GM21737 (cell line): ENCODE data around the gene ZNF292.
"Not testable (repeated sequence)": the region's sequence is repeated elsewhere in the genome, so short reads cannot be mapped to it uniquely, and the experiment has no call there.

Experiments used
- ATAC-seq: cut with Tn5 transposase; IDR thresholded peaks from one replicate; pipeline ENCODE4 v1.9.1; 2021; ENCODE audit warnings: mild to moderate bottlenecking, moderate library complexity; ENCODE audit not compliant: unreplicated experiment

Gene ZNF292

DNA sequence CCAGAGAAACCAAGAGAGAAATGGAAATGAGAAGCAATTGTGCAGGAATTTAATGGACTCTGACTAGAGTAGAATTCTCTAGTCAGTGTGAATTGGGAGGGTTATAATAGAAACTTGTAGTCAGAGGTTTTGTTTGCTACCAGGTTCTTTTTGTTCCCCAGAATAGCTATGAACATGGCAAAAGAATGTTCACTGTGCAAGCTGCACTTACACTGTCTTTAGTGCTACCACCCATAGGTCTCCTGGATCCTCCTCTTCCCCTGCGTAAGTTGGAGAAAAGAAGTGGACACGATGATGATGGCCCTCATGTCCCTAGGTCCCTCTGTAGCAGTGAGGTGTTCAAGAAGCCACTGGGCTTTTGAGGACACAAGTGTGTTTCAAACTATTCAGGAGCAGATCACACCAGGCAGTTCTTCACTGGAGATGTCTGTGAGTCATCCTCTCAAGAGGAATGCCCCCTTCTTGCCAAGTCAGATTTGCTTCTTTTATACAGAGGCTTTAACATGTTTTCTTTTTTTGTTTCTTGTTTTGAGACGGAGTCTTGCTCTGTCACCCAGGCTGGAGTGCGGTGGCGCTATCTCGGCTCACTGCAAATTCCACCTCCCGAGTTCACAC lies 119.4 kb downstream of the ZNF292 start:
- ATAC-seq: no peak

DNA sequence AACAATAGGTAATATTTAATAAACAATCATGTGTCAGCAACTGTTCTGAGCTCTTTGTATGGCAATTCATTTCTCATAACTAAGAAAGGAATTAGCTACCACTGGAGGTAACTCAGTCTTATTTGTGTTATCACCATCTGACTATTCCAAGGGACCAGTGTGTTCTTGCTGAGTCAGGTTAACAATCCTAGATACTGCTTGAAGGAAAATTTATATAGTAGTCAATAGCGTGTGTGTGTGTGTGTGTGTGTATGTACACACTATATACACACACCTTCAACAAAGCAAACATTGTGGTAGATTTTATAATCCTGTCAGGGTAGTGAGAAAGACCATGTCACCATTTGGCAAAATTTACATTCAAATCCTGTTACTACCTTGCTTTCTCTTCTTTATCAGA lies 121.3 kb downstream of the ZNF292 start:
- ATAC-seq: no peak

DNA sequence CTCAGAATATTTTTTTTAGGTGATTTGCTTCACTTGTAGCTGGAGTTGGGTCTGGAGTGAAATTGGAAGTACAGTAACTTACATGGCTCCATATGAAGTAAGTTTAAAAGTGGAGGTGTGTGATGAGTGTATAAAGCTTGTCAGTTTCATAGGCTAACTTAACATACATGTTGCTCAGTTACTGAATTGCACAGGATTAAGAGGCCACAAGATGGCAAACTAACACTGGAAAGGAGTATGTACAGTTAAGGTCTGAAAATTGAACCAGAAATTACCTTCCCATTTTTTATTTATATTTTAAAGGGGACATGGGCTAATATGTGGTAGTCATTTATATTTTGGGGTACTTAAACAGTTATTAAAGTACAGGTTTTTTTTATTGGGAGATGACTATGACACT lies 121.8 kb downstream of the ZNF292 start:
- no peak for ATAC-seq

DNA sequence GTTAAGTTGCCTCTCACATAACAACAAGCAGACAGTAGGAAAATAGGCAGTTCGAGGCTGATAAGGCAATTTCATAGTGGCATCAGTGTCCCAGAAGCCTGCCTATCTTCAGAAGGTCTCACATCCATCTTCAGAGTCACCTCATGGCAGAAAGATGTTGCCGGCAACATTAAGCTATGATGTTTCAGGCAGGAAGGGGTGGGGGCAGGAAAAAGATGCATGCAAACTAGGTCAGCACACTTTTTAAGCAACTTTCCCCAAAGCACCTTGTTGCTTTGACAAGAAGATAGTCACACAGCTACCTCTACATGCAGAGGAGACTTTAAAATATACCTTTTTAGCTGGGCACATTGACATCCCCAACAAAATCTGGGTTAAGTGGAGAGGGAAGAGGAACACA lies 123.8 kb downstream of the ZNF292 start:
- no peak for ATAC-seq

DNA sequence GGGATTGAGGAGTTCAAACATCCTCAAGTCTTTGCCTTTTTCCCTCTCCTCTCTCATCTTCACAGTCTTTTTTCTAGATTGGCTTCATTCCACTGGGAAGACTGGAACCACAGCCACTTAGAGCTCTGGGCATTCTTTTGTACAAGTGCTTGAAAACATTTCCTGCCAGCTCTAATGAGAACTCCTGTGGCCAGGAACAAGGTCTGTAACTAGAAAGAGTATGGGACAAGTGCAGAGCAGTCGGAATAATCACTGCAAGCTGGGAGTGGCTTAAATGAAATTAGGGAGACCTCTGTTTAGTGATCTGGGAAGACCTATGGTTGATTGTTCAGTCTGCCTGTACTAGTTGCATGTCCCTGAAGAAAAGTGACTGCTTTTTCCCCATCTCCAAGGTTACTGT lies 126.1 kb downstream of the ZNF292 start:
- ATAC-seq: no peak

DNA sequence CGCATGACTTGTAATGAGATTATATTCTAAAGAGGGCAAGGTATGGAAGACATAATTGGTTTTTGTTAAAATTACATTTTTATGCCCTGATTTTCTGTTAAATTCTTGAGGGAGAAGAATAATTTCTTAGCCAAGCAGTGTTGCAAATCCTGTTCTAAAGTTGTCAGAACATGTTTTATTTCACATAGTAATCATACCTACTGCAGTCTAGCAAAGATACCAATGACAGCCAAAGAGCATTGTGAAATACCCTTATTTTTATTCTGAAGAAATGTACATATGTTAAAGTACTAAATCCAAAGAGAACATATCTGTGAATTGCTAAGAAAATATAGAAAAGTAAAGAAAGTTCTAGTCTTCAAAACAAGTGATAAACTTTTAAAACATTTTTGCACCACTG lies 127.4 kb downstream of the ZNF292 start:
- no peak for ATAC-seq

DNA sequence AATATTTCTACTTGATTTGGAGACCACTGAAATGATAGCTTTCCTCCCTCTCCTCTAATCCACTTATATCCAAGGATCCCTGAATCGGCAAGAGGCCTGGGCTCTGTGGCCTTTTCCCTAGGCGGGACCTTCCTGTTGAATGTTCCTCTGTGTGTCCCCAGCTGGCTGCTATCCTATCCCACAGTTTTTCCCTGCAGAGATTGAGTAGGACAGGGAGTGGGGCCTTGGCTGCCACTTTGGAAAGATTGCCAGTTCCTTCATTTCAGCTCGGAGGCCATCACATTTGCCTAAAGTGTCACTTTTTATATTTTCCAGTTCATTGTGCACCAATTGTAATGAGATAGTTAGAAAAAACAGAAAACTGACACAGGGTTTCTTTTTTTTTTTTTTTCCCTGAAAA lies 128.1 kb downstream of the ZNF292 start:
- ATAC-seq: no peak

DNA sequence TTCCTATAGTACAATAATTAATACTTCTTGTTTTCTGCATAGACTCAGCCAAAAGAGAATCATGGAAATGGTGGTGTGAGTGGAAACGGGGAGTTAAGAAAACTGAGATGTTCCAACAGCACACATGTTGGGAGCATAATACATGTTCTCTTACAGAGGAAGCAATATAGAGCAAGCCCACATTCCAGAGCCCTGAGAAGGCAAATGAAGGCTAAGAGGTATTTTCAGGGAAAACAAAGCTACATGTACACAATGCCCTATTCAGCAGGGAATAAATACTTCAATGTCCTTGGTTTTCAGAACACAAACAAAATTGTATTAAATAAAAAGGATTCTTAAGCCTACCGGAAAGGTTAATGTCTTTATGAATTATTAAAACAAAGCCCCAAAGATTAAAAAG lies 131.9 kb downstream of the ZNF292 start:
- no peak for ATAC-seq

DNA sequence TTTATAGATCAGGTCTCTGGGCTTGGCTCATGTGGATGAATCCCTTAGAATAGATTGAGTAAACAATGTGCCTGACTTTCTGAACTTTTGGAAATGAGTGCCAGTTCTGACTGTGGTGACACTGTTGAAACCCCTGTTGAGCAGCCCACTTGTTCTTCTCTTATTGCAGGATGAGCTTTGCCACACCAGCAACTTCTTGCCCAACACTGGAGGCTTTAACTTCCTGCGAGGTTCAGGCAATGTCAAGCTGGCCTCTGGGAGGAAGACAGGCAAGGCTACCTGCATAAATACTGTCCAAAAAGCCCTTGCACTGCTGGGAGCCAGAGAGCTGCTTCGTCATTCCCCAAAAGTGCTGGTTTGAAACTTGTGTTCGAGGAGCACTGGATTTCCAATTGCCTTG lies 134.2 kb downstream of the ZNF292 start:
- no peak for ATAC-seq

DNA sequence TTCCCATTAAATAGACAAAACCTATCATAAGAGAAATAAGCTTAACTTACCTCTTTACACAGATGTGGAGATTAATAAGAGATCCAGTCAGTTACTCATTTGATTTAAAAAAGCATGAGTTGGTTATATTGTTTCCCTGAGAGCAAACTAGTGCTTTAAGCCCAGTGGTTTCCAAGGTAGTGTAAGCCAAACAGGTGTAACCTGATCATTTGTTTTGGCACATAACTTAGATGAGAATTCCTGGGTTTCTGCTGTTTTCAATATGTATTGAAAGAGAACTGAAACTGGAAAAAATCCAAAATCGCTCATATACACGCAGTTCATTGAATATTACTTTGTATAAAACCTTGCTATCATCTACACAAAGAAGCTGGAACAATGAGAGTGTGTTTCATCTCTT lies 136.5 kb downstream of the ZNF292 start:
- no peak for ATAC-seq

DNA sequence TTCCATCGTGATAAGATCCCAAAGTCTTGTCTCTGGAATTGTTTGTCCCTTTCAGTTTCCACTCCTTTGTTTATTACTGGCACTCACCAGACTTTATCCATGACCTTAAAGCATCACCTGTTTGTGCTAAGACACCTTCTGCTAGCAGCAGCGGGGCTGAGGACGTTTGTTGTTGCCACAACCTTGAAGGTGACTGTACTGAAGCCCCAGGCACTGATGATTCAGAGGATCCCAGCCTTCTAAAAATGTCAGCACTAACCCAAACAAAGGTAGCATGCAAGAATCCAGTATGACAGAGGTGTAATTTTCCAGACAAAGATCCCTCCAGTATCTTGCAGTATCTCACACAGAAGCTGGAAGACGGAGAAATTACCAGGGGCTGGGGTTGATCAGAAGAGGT lies 138.2 kb downstream of the ZNF292 start:
- ATAC-seq: no peak

DNA sequence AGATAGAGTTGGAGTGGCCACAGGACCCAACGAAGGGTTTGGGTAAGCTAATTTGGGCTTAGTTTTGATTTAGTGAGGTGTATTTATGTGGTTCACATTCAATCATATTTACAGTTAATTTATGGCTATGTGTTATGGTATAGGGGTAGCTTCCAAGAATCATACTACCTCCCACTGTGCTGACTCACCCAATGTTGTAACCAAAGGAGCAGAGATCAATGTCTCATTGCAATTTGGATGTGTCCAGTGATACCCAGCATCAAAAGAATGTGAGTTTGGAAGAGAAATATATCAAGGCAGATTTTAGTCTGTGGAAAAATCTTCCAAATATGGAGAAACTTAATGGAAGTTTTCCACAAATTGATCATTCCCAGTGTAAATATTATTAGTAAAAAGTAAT lies 141.8 kb downstream of the ZNF292 start:
- no peak for ATAC-seq

DNA sequence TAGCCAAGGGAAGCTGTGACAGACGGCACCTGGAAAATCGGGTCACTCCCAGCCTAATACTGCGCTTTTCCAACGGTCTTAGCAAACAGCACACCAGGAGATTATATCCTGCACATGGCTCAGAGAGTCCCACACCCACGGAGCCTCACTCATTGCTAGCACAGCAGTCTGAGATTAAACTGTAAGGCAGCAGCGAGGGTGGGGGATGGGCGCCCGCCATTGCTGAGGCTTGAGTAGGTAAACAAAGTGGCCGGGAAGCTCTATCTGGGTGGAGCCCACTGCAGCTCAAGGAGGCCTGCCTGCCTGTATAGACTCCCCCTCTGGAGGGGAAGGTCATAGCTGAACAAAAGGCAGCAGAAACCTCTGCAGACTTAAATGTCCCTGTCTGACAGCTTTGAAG lies 145.9 kb downstream of the ZNF292 start:
- not testable (repeated sequence) for ATAC-seq

DNA sequence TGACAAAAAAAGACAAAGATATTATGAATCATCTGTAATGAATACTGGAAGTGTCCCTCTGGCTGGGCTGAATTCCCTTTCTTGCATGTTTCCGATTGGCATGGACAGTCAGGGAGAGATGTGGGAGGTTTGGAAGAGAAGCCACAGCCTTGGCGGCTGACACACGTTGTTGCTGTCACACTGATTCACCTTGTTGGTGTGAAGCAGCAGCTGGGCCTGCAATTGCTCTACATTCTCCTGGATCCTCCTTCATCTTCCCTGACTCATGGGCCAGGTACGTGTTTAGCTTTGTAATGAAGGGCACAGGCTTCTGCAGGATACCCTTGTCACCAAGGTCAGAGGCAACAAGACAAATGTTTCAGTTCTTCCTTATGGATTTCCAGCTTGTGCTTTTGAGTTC lies 153.6 kb downstream of the ZNF292 start:
- ATAC-seq: no peak

DNA sequence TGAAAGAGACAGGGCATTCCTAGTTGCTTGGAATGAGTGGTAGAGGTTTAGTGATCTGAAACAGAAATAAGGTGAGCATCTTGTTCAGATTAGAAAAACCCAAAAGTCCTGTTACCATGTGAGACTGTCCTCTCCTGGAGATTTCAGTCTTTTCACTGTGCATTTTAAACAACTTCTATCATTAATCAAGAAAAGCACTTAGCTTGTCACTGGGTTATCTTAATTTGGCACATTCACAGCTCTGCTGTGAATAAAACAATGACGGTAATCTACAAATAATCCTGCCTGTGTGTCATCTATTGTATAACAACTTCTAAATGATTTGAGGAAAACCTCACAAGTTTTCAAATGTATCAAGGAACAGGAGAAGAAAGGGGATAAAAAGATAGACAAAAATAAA lies 157.5 kb downstream of the ZNF292 start:
- no peak for ATAC-seq
